ENCODE results near the gene LRRFIP1.
A peak's percentile ranks its signal among the peaks of the same experiment; 100 is the strongest.

LRRFIP1 gene, protein sequence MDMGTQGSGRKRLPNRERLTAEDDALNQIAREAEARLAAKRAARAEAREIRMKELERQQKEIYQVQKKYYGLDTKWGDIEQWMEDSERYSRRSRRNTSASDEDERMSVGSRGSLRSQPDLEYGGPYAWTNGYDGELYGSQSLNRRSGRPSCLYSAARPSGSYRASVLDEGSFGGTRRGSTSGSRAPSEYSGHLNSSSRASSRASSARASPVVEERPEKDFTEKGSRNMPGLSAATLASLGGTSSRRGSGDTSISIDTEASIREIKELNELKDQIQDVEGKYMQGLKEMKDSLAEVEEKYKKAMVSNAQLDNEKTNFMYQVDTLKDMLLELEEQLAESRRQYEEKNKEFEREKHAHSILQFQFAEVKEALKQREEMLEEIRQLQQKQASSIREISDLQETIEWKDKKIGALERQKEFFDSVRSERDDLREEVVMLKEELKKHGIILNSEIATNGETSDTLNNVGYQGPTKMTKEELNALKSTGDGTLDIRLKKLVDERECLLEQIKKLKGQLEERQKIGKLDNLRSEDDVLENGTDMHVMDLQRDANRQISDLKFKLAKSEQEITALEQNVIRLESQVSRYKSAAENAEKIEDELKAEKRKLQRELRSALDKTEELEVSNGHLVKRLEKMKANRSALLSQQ

DNA sequence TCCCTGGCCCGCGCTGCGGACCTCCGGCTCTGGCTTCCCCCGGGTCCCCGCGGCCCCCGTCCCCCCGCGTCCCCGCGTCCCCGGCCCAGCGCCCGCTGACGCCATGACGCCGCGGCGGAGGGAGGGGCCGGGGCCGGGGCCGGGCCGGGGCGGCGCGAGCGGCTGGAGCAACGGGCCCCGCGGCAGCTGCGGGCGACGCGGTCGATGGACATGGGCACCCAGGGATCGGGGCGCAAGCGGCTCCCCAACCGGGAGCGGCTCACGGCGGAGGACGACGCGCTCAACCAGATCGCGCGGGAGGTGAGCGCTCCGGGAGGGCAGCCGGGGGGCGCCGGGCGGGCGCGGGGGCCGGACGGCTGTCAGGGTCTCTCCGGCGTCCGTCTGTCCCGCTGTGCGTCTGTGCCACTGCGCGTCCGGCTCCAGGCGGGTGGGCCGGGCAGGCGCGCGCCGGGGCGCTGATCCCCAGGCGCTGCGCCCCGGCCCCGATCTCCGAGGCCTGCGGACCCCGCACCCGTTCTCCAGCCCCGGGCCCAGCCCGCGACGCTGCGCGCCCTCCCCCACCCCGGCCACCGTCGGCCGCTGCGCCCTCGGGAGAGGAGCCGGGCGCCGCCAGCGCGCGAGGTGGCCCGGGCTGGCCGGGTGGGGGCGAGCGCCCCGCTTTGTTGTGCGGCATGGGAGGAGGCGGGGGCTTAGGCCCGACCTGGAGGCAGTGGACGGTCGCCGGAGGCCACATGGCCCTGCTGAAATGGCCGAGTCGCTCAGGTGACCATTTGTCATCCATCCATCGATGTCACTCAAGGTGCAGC is at the start of gene LRRFIP1:
LRRFIP1 (plus strand) TSS at position 147 of the 806 bp plus-strand sequence; CDS start at position 205, 58 bp downstream.
- TF ChIP-seq CTCF (IDR thresholded peaks at IDR 0.05; ENCODE audit: low read depth, low read length) (no peak), EZH2phosphoT487 (IDR thresholded peaks at IDR 0.05; ENCODE audit: low read depth) (no peak)
- H2AFZ ChIP-seq (ENCODE audit: low read depth, low read length): no peak within 1 kb of the TSS
- no peaks in the 10 kb centered on the region for H3K9me3 ChIP-seq (ENCODE audit: insufficient read depth, low read length)
- no peaks in the 10 kb centered on the region for H4K20me1 ChIP-seq (ENCODE audit: insufficient read depth, low read length)
- no peaks in the 10 kb centered on the region for H3K4me1 ChIP-seq (ENCODE audit: low read length)
- H3K36me3 ChIP-seq (replicated peaks; ENCODE audit: low read depth, low read length): no peaks in the 10 kb centered on the region
- H3K4me3 ChIP-seq (ENCODE audit: low read length): no peak within 1 kb of the TSS
- H3K27ac ChIP-seq (ENCODE audit: low read length): no peak within 1 kb of the TSS
- no peak within 1 kb of the TSS for H3K9ac ChIP-seq (ENCODE audit: low read length)
- no peaks in the 10 kb centered on the region for H3K79me2 ChIP-seq (ENCODE audit: low read length)
- H3K27me3 ChIP-seq (ENCODE audit: low read depth, low read length): no peaks in the 10 kb centered on the region
- H3K4me2 ChIP-seq (ENCODE audit: low read length): no peak within 1 kb of the TSS

DNA sequence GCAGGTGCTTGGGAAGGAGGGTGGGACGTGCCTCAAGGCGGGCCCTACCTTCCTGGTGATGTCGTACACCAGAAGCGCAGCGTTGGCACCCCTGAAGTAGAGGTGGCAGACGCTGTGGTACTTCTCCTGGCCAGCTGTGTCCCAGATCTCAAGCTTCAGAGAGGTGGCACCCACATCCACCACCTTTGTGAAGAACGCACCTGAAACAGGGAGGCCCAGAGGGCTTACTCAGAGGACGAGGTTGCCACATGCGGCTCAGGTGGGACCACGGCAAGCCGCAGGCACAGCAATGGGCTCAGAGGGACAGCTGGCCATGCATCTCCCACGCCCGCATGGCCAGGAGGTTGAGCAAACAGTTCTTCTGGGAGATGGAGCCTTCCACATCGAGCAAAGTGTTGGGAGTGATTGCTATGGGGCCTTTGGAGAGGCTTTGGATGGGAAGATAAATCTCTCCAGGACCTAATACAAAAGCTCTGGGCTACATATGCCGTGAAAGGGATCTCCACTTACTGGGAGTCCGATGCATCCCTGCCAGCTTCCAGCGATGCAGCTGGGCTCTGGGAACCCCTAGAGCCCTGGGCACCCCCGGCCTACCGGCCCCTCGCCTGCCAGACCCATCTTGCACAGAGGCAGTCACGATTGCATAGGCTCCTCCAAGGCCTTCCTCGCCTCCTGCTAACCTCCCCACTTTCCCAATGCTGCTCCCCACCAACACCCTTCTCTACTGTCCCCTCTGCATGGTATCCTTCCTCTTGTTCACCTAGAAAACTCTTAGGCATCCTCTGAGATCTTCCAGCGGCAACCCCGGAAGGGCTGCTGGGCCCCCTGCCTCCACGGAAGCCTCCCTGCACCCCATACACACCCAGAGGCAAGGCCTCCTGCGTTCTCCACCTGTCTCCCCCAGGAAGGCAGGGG is 49.2 kb upstream of the LRRFIP1 start:
- H3K36me3 ChIP-seq (replicated peaks; ENCODE audit: low read depth, low read length): no peaks in the 10 kb centered on the region
- no peak overlapping the region for H2AFZ ChIP-seq (ENCODE audit: low read depth, low read length)
- H3K79me2 ChIP-seq (ENCODE audit: low read length): no peaks in the 10 kb centered on the region
- H3K4me1 ChIP-seq (ENCODE audit: low read length): 0 out of 2 replicates have a peak, but pooled peaks cover 3% of the 10 kb centered on the region
- H3K27ac ChIP-seq (ENCODE audit: low read length): no peak overlapping the region
- no peak overlapping the region for H3K9ac ChIP-seq (ENCODE audit: low read length)
- no peak for TF ChIP-seq EZH2phosphoT487 (IDR thresholded peaks at IDR 0.05; ENCODE audit: low read depth)
- TF ChIP-seq CTCF (IDR thresholded peaks at IDR 0.05; ENCODE audit: low read depth, low read length): no peak
- no peaks in the 10 kb centered on the region for H4K20me1 ChIP-seq (ENCODE audit: insufficient read depth, low read length)
- H3K4me2 ChIP-seq (ENCODE audit: low read length): no peak overlapping the region
- H3K27me3 ChIP-seq (ENCODE audit: low read depth, low read length): no peaks in the 10 kb centered on the region
- no peak overlapping the region for H3K4me3 ChIP-seq (ENCODE audit: low read length)
- H3K9me3 ChIP-seq (ENCODE audit: insufficient read depth, low read length): no peaks in the 10 kb centered on the region

GRCh38 chr2:237581326-237581725 is 46.1 kb upstream of the LRRFIP1 start:
- no peaks in the 10 kb centered on the region for H3K9me3 ChIP-seq (ENCODE audit: insufficient read depth, low read length)
- no peak overlapping the region for H3K27ac ChIP-seq (ENCODE audit: low read length)
- H3K79me2 ChIP-seq (ENCODE audit: low read length): no peaks in the 10 kb centered on the region
- H3K4me3 ChIP-seq (ENCODE audit: low read length): no peak overlapping the region
- no peak overlapping the region for H3K9ac ChIP-seq (ENCODE audit: low read length)
- H2AFZ ChIP-seq (ENCODE audit: low read depth, low read length): no peak overlapping the region; the same call in 1 of the 2 replicates
- 0 out of 2 replicates have a peak, but pooled peaks cover 3% of the 10 kb centered on the region for H3K4me1 ChIP-seq (ENCODE audit: low read length)
- H4K20me1 ChIP-seq (ENCODE audit: insufficient read depth, low read length): no peaks in the 10 kb centered on the region
- H3K4me2 ChIP-seq (ENCODE audit: low read length): peak overlapping the region; percentile 37
- no peak for TF ChIP-seq CTCF (IDR thresholded peaks at IDR 0.05; ENCODE audit: low read depth, low read length)
- TF ChIP-seq EZH2phosphoT487 (IDR thresholded peaks at IDR 0.05; ENCODE audit: low read depth): no peak
- H3K27me3 ChIP-seq (ENCODE audit: low read depth, low read length): no peaks in the 10 kb centered on the region
- no peaks in the 10 kb centered on the region for H3K36me3 ChIP-seq (replicated peaks; ENCODE audit: low read depth, low read length)
